SH-SY5Y (cell line): ENCODE results near the gene EFHD2.

Experiments used
- GATA2 ChIP-seq: IDR thresholded peaks from 2 replicates; pipeline ENCODE4 v1.6.1; 2011; ENCODE audit warnings: mild to moderate bottlenecking, low read depth, low read length
- GATA3 ChIP-seq: IDR thresholded peaks from 2 replicates; pipeline ENCODE4 v1.6.1; 2011; ENCODE audit warnings: low read depth, mild to moderate bottlenecking, low read length, moderate library complexity

DNA sequence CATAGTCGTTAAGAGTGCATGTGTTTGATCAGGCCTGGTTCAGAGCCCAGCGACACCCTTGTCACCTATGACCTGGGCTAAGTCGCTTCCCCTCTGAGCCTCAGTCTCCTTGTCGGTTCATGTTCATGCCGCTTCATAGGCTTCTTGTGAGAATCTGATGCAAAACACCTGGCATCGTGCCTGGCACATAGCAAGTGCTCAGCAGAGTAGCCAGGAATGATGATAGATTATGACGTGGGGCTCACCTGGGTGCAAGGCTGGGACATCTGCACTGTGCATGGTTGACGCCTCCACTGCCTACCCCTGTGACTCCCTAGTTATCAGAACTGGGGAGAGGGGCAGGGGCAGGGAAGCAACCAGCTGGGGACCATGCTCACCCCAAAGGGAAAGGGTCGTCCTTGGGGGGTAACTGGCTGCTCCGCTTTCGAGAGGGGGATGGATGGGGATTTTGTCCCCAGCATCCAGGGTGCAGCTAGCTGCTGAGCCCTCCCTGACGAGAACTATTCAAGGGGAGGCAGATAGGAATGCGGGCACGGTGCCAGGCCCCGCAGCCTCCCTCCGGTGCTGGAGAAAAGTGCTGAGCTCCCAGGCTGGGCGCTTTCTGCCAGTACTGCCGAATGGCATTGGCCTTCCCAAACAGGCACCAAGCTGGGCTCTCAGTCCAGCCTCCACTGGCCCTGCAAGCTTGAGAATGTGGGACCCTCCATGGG, 9.3 kb downstream of the EFHD2 start:
- TF ChIP-seq GATA2 (no peak), GATA3 (no peak)
